NCI-H2227 (cell line): ENCODE results near the gene ZNF362.

Experiments used
- DNase-seq: peaks from one replicate; lab custom pipeline; 2025; ENCODE audit not compliant: unreplicated experiment; lab: John Stamatoyannopoulos, UW

Gene ZNF362

GRCh38 chr1:33342041-33342723 lies 85.9 kb downstream of the ZNF362 start:
- peak; percentile 77 for DNase-seq

GRCh38 chr1:33343539-33343938 lies 87.2 kb downstream of the ZNF362 start:
- no peak for DNase-seq

GRCh38 chr1:33344896-33345560 lies 88.7 kb downstream of the ZNF362 start:
- no peak for DNase-seq

GRCh38 chr1:33346533-33346926 lies 90.2 kb downstream of the ZNF362 start:
- DNase-seq: no peak

- no peak for DNase-seq
These were observed 90.8 kb downstream of the ZNF362 start for GRCh38 chr1:33346927-33347649.

- no peak for DNase-seq
These were observed 91.3 kb downstream of the ZNF362 start for GRCh38 chr1:33347650-33347992.

- no peak for DNase-seq
These were observed 91.9 kb downstream of the ZNF362 start for GRCh38 chr1:33348194-33348593.

- no peak for DNase-seq
These were observed 92.4 kb downstream of the ZNF362 start for GRCh38 chr1:33348676-33349080.

- DNase-seq: peak; percentile 46
These were observed 92.9 kb downstream of the ZNF362 start for GRCh38 chr1:33349081-33349759.

- DNase-seq: peak; percentile 93
These were observed 93.7 kb downstream of the ZNF362 start for GRCh38 chr1:33349778-33350610.
